SK-N-SH treated with all-trans-retinoic acid at 6 μM for 48 hours (cell line): Measurements from ENCODE around the gene BPIFA2.

Source experiments
- ATAC-seq: fragments of 200-7000 bp; cut with Tn5 transposase; 3 replicates; pipeline ENCODE4 v1.9.1; 2020; ENCODE audit warnings: mild to moderate bottlenecking, moderate library complexity
- CSRNP3 ChIP-seq: fragments of 250-450 bp; sonication (Bioruptor Pico); IDR thresholded peaks from 2 replicates; pipeline ENCODE4 v1.5.1; 2021; ENCODE audit warnings: mild to moderate bottlenecking, moderate library complexity
- ESRRG ChIP-seq: fragments of 250-450 bp; sonication (Bioruptor Pico); IDR thresholded peaks from 2 replicates; pipeline ENCODE4 v1.6.1; 2021; ENCODE audit warnings: mild to moderate bottlenecking
- GLIS3 ChIP-seq: fragments of 250-450 bp; sonication (Bioruptor Pico); IDR thresholded peaks from 2 replicates; pipeline ENCODE4 v1.5.0; 2020; ENCODE audit warnings: mild to moderate bottlenecking, moderate library complexity
- ISL1 ChIP-seq: fragments of 250-450 bp; sonication (Bioruptor Pico); IDR thresholded peaks from 2 replicates; pipeline ENCODE4 v2.1.2; 2022; ENCODE audit warnings: mild to moderate bottlenecking, moderate library complexity
- OSR1 ChIP-seq: fragments of 250-450 bp; sonication (Bioruptor Pico); IDR thresholded peaks from 2 replicates; pipeline ENCODE4 v1.8.0; 2022; ENCODE audit warnings: moderate library complexity, mild to moderate bottlenecking, inconsistent platforms
- PATZ1 ChIP-seq: fragments of 250-450 bp; sonication (Bioruptor Pico); IDR thresholded peaks from 2 replicates; pipeline ENCODE4 v1.8.0; 2020; ENCODE audit warnings: mild to moderate bottlenecking, moderate library complexity, borderline replicate concordance
- POU6F1 ChIP-seq: fragments of 250-450 bp; sonication (Bioruptor Pico); IDR thresholded peaks from 2 replicates; pipeline ENCODE4 v1.8.0; 2021; ENCODE audit warnings: low read depth, mild to moderate bottlenecking, moderate library complexity, borderline replicate concordance
- PPARA ChIP-seq: fragments of 250-450 bp; sonication (Bioruptor Pico); IDR thresholded peaks from 2 replicates; pipeline ENCODE4 v1.5.0; 2020; ENCODE audit warnings: mild to moderate bottlenecking, borderline replicate concordance
- RARB ChIP-seq: fragments of 250-450 bp; sonication (Bioruptor Pico); IDR thresholded peaks from 2 replicates; pipeline ENCODE4 v1.8.0; 2021; ENCODE audit warnings: mild to moderate bottlenecking, moderate library complexity
- SNAI2 ChIP-seq: fragments of 250-450 bp; sonication (Bioruptor Pico); IDR thresholded peaks from 2 replicates; pipeline ENCODE4 v1.5.0; 2020; ENCODE audit warnings: mild to moderate bottlenecking, moderate library complexity
- TCF4 ChIP-seq: fragments of 250-450 bp; sonication (Bioruptor Pico); IDR thresholded peaks from 2 replicates; pipeline ENCODE4 v1.8.0; 2021; ENCODE audit warnings: mild to moderate bottlenecking, moderate library complexity, borderline replicate concordance
- TOX ChIP-seq: fragments of 250-450 bp; sonication (Bioruptor Pico); IDR thresholded peaks from 2 replicates; pipeline ENCODE4 v1.8.0; 2021; ENCODE audit warnings: mild to moderate bottlenecking, moderate library complexity, borderline replicate concordance
- TSHZ2 ChIP-seq: fragments of 250-450 bp; sonication (Bioruptor Pico); IDR thresholded peaks from 2 replicates; pipeline ENCODE4 v1.5.0; 2020; ENCODE audit warnings: mild to moderate bottlenecking, moderate library complexity
- ZC3H10 ChIP-seq: fragments of 250-450 bp; sonication (Bioruptor Pico); IDR thresholded peaks from 2 replicates; pipeline ENCODE4 v1.5.1; 2021; ENCODE audit warnings: mild to moderate bottlenecking, moderate library complexity
- ZFP30 ChIP-seq: fragments of 450-650 bp; formaldehyde crosslinking; IDR thresholded peaks from 2 replicates; pipeline ENCODE4 v1.5.0; 2022; ENCODE audit warnings: mild to moderate bottlenecking, moderate library complexity
- ZNF565 ChIP-seq: fragments of 450-650 bp; formaldehyde crosslinking; conservative IDR thresholded peaks from 2 replicates; pipeline ENCODE4 v1.5.0; 2020; ENCODE audit warnings: low read depth, mild to moderate bottlenecking, moderate library complexity

Gene BPIFA2

GRCh38 chr20:33158637-33159385, 9.1 kb upstream of the BPIFA2 start:
- no peak for ATAC-seq
- TF ChIP-seq TOX (CRISPR knock-in tag) (no peak), GLIS3 (CRISPR knock-in tag) (no peak), ZNF565 (CRISPR knock-in tag) (no peak), ESRRG (CRISPR knock-in tag) (no peak)

GRCh38 chr20:33159713-33160112, 8.2 kb upstream of the BPIFA2 start:
- no peak for ATAC-seq
- TF ChIP-seq ISL1 (CRISPR knock-in tag) (no peak), PATZ1 (no peak), POU6F1 (CRISPR knock-in tag) (no peak), ZFP30 (CRISPR knock-in tag) (no peak), RARB (CRISPR knock-in tag) (no peak), CSRNP3 (CRISPR knock-in tag) (no peak), TCF4 (CRISPR knock-in tag) (no peak), PPARA (CRISPR knock-in tag) (no peak), TOX (CRISPR knock-in tag) (no peak), TSHZ2 (CRISPR knock-in tag) (no peak), GLIS3 (CRISPR knock-in tag) (no peak), SNAI2 (no peak), ESRRG (CRISPR knock-in tag) (no peak)

- TF ChIP-seq SNAI2 = no peak
- no peak for TF ChIP-seq PATZ1
- no peak for TF ChIP-seq RARB (CRISPR knock-in tag)
- TF ChIP-seq POU6F1 (CRISPR knock-in tag) = no peak
- TF ChIP-seq TOX (CRISPR knock-in tag) = no peak
- no peak for TF ChIP-seq OSR1 (CRISPR knock-in tag)
- no peak for TF ChIP-seq ZFP30 (CRISPR knock-in tag)
- no peak for TF ChIP-seq CSRNP3 (CRISPR knock-in tag)
- TF ChIP-seq ZC3H10 (CRISPR knock-in tag) = no peak
- TF ChIP-seq PPARA (CRISPR knock-in tag) = no peak
- no peak for ATAC-seq
These were observed 7.3 kb upstream of the BPIFA2 start for GRCh38 chr20:33160681-33161080.
